Cerebellar nuclear complex (tissue), 1 donor: ENCODE results near the gene NT5C.

Experiments used
- DNase-seq, 2 experiments: peaks; one replicate each; lab custom pipeline; 2025; lab: John Stamatoyannopoulos, UW

Gene NT5C

GRCh38 chr17:75116737-75117136 is 14.8 kb downstream of the NT5C start:
- no peak for DNase-seq

GRCh38 chr17:75115555-75115954 is 16.0 kb downstream of the NT5C start:
- no peak for DNase-seq

- DNase-seq: no peak
Measured at GRCh38 chr17:75114552-75115314, 16.8 kb downstream of the NT5C start.

- peak; percentile 69 to 73 for DNase-seq
Measured at GRCh38 chr17:75113798-75114551, 17.6 kb downstream of the NT5C start.

- DNase-seq: no peak
Measured at GRCh38 chr17:75111777-75112335, 19.7 kb downstream of the NT5C start.

- no peak for DNase-seq
Measured at GRCh38 chr17:75110234-75110937, 21.2 kb downstream of the NT5C start.

- DNase-seq: peak in 1 of 2 experiments; percentile 56
Measured at GRCh38 chr17:75109407-75110233, 21.9 kb downstream of the NT5C start, which contains the start of gene ARMC7. Gene ARMC7, plus strand, starts transcription at chr17:75109969. Its CDS starts 320 bp downstream, at chr17:75110289.

- no peak for DNase-seq
Measured at GRCh38 chr17:75109046-75109406, 22.5 kb downstream of the NT5C start.

GRCh38 chr17:75108193-75108592 is 23.3 kb downstream of the NT5C start:
- no peak for DNase-seq

GRCh38 chr17:75105126-75106080 is 26.1 kb downstream of the NT5C start:
- DNase-seq: peak; percentile 73 to 76

GRCh38 chr17:75103601-75104554 is 27.7 kb downstream of the NT5C start:
- DNase-seq: no peak

- DNase-seq: no peak
Measured at GRCh38 chr17:75102385-75102821, 29.1 kb downstream of the NT5C start.

GRCh38 chr17:75099881-75100595 is 31.5 kb downstream of the NT5C start:
- DNase-seq: no peak

- no peak for DNase-seq
Measured at GRCh38 chr17:75098861-75099260, 32.7 kb downstream of the NT5C start.

GRCh38 chr17:75097865-75098264 is 33.7 kb downstream of the NT5C start:
- no peak for DNase-seq

- no peak for DNase-seq
Measured at GRCh38 chr17:75096082-75096625, 35.4 kb downstream of the NT5C start.

GRCh38 chr17:75094871-75095399 is 36.6 kb downstream of the NT5C start:
- DNase-seq: no peak
